BLaER1 (cell line): ENCODE results near the gene WNT9A.

Experiments used
- H3K27ac ChIP-seq: shearing (Covaris generic); formaldehyde crosslinking; 2 replicates; pipeline ENCODE4 v1.8.1; 2022
- H3K27me3 ChIP-seq: shearing (Covaris generic); formaldehyde crosslinking; 2 replicates; pipeline ENCODE4 v1.8.1; 2022
- H3K36me3 ChIP-seq: shearing (Covaris generic); formaldehyde crosslinking; 2 replicates; pipeline ENCODE4 v1.8.1; 2022
- H3K4me1 ChIP-seq: shearing (Covaris generic); formaldehyde crosslinking; 2 replicates; pipeline ENCODE4 v1.8.1; 2022
- H3K4me2 ChIP-seq: shearing (Covaris generic); formaldehyde crosslinking; 2 replicates; pipeline ENCODE4 v1.8.1; 2022
- H3K4me3 ChIP-seq: shearing (Covaris generic); formaldehyde crosslinking; 2 replicates; pipeline ENCODE4 v1.8.1; 2022
- H3K9ac ChIP-seq: shearing (Covaris generic); formaldehyde crosslinking; 2 replicates; pipeline ENCODE4 v1.8.1; 2022
- H3K9me3 ChIP-seq: shearing (Covaris generic); formaldehyde crosslinking; 2 replicates; pipeline ENCODE4 v1.8.1; 2022
- H4K20me1 ChIP-seq: shearing (Covaris generic); formaldehyde crosslinking; 2 replicates; pipeline ENCODE4 v1.8.1; 2022
- Cebpa-rat ChIP-seq: shearing (Covaris generic); IDR thresholded peaks from 2 replicates; pipeline ENCODE4 v1.8.1; 2022

WNT9A gene

GRCh38 chr1:227889863-227890405 is 57.8 kb downstream of the WNT9A start:
- H3K9ac ChIP-seq, result no peak overlapping the region
- H3K9me3 ChIP-seq, result no peaks in the 10 kb centered on the region
- H3K4me1 ChIP-seq, result peaks cover 6% of the 10 kb centered on the region; the same call in 1 of the 2 replicates
- H3K4me2 ChIP-seq, result no peak overlapping the region
- H3K36me3 ChIP-seq, result no peaks in the 10 kb centered on the region
- H3K4me3 ChIP-seq, result no peak overlapping the region
- TF ChIP-seq Cebpa-rat, result no peak
- H4K20me1 ChIP-seq, result no peaks in the 10 kb centered on the region
- no peak overlapping the region for H3K27ac ChIP-seq
- H3K27me3 ChIP-seq, result no peaks in the 10 kb centered on the region

DNA sequence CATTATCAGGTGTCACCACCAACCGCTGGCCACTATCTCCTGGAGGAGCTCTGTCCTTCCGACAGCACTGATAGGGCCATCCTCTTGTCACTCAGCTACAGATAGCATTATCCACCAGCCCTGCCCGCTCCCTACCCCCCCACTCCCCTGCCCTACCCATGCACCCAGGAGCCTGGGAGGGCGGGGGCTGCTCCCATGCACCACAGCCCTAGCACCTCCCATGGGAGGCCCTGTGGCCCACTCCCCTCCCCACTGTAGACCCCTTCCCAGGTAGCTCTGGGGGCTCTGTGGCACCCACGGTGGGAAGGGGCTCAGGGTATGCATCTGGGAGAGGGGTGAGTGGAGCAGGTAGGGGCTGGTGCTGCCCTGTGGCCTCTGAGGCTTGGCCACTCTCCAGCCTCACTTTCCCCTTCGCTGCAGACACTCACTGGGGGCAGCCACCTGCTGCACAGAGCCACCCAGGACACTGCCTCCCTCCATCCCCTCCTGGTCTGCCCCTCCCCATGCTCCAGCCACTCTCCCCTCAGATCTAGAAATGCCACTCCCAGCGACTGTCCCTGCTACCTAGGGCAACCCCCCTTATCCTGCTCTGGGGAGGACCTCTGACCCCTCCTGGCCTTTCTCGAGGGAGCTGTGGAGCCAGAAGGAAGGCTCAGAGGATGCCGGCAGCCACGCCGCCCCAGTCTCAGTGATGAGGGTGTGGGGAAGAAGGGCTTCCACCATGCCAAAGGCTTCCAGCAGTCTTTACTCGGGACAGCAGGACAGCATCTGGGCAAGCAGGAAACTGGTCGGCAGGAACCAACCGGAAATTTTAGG is 58.5 kb downstream of the WNT9A start:
- TF ChIP-seq Cebpa-rat, result no peak
- Histone ChIP-seq H3K27me3 (no peaks in the 10 kb centered on the region), H3K4me3 (no peak overlapping the region), H3K4me1 (peaks cover 6% of the 10 kb centered on the region; the same call in 1 of the 2 replicates), H3K4me2 (no peak overlapping the region), H3K36me3 (no peaks in the 10 kb centered on the region), H3K9ac (no peak overlapping the region), H3K27ac (no peak overlapping the region), H3K9me3 (no peaks in the 10 kb centered on the region), H4K20me1 (no peaks in the 10 kb centered on the region)

- Histone ChIP-seq H3K4me2 (no peak overlapping the region), H3K9ac (no peak overlapping the region), H3K27ac (no peak overlapping the region), H3K27me3 (no peaks in the 10 kb centered on the region), H3K4me3 (no peak overlapping the region), H4K20me1 (no peaks in the 10 kb centered on the region), H3K4me1 (peaks cover 6% of the 10 kb centered on the region; the same call in 1 of the 2 replicates), H3K36me3 (no peaks in the 10 kb centered on the region), H3K9me3 (no peaks in the 10 kb centered on the region)
- no peak for TF ChIP-seq Cebpa-rat
These were observed 59.2 kb downstream of the WNT9A start for GRCh38 chr1:227888404-227889046.

DNA sequence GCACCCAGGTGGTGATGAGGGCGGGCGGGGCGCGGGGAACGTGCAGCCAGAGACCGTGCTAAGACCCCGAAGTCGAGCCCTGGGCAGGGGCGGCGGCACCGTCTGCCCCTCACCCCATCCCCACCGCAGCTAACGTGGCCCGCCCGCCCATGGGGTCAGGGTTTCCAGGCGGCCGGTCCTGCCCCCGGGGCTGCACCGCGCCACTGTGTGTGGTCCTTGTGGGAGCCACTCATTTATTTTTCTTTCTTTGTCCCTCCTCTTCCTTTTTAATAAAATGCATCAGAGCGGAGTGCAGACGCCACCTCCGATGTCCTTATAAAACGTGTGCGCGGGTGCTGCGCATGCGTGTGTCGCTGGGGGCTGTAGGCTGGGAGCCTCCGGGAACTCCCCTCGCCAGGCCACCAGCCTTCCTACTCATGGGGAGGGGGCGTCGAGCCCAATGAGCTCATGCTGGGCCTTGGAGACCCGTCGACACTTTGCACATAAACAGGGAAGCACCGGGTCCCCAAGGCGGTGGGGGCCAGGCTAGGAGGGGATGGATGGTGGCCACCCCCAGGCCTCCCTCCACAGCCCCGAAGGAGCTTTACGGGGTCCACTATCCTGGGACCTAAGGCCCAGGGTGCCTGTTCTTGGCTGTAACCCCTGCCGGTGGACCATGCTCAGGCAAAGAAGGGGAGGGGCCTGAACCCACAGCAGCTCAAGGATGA is 59.9 kb downstream of the WNT9A start:
- no peak overlapping the region for H3K4me3 ChIP-seq
- no peak for TF ChIP-seq Cebpa-rat
- peak overlapping the region; percentile 70 for H3K4me2 ChIP-seq

DNA sequence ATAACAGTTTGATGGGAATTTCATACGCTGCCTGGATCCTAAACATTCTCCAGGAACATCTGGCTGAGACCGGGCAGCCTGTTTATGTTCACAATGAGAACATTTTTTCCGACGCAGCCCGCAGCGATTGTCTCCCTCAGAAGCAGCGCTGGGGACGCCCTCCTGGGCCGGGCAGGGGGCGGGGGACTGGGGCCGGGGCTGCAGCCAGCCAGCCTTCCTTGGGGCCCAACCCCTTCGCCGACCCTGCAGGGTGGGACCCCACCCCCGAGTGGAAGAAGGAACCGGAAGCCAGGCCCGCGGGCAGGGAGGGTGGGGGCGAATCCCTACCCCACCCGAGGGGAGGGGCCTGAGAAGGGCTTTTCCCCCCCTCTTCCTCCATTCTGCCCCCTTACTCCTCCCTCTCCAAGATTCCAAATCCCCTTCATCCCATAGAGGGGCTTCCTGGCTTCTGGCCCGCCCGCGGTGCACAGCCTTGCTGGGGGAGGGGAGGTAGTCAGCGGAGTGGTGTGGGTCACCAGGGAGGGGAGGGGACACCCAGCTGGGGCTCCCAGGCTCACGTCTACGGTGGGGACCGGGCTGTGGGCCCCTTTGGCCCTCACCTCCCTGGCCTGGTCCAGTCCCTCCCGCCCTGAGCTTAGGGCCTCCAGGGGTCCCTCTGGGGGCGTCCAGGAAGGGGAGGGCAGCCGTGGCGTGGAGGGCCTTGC is 60.6 kb downstream of the WNT9A start:
- no peaks in the 10 kb centered on the region for H3K36me3 ChIP-seq
- H3K4me1 ChIP-seq, result peaks cover 6% of the 10 kb centered on the region; the same call in 1 of the 2 replicates
- H3K9me3 ChIP-seq, result no peaks in the 10 kb centered on the region
- TF ChIP-seq Cebpa-rat, result no peak
- H3K27ac ChIP-seq, result peak overlapping the region; percentile 66
- no peaks in the 10 kb centered on the region for H4K20me1 ChIP-seq
- peak overlapping the region; percentile 19; the same call in 1 of the 2 replicates for H3K9ac ChIP-seq
- H3K4me3 ChIP-seq, result peak overlapping the region; percentile 41; the same call in 1 of the 2 replicates
- H3K4me2 ChIP-seq, result peak overlapping the region; percentile 70
- H3K27me3 ChIP-seq, result no peaks in the 10 kb centered on the region

More for the DNA sequence above, 59.9 kb downstream of the WNT9A start:
- no peak overlapping the region; the same call in 1 of the 2 replicates for H3K27ac ChIP-seq
- no peak overlapping the region for H3K9ac ChIP-seq
- H3K36me3 ChIP-seq, result no peaks in the 10 kb centered on the region
- no peaks in the 10 kb centered on the region for H3K27me3 ChIP-seq
- peaks cover 6% of the 10 kb centered on the region; the same call in 1 of the 2 replicates for H3K4me1 ChIP-seq
- H4K20me1 ChIP-seq, result no peaks in the 10 kb centered on the region
- H3K9me3 ChIP-seq, result no peaks in the 10 kb centered on the region

DNA sequence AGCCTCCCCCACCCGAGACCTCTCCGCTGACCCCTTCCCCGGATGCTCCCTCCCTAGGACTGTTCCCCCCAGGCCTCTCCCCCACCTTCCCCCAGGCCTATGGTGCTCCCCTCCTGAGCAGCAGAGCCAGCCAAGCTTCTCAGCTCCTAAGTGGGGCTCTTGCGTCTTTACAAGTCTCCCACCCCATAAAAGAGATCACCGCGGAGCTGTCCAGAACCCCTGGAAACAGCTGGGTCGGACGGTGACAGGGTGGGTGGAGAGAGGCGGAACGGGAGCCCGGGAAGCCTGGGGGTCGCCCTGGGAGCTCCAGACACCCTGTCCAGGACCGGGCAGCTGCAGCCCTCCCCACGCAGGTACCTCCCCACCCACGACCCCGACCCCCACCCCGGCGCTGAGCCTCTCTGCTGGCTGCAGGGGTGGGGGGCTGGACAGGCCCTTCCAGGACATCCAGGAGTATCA is 61.2 kb downstream of the WNT9A start:
- no peaks in the 10 kb centered on the region for H3K27me3 ChIP-seq
- peak overlapping the region; percentile 70 for H3K4me2 ChIP-seq
- no peaks in the 10 kb centered on the region for H3K36me3 ChIP-seq
- H3K9ac ChIP-seq, result 0 out of 2 replicates have a peak overlapping the region, but pooled peaks have one; percentile 19
- H3K9me3 ChIP-seq, result no peaks in the 10 kb centered on the region
- H3K4me3 ChIP-seq, result peak overlapping the region; percentile 41; the same call in 1 of the 2 replicates
- H3K27ac ChIP-seq, result no peak overlapping the region
- TF ChIP-seq Cebpa-rat, result no peak
- peaks cover 6% of the 10 kb centered on the region; the same call in 1 of the 2 replicates for H3K4me1 ChIP-seq
- H4K20me1 ChIP-seq, result no peaks in the 10 kb centered on the region

DNA sequence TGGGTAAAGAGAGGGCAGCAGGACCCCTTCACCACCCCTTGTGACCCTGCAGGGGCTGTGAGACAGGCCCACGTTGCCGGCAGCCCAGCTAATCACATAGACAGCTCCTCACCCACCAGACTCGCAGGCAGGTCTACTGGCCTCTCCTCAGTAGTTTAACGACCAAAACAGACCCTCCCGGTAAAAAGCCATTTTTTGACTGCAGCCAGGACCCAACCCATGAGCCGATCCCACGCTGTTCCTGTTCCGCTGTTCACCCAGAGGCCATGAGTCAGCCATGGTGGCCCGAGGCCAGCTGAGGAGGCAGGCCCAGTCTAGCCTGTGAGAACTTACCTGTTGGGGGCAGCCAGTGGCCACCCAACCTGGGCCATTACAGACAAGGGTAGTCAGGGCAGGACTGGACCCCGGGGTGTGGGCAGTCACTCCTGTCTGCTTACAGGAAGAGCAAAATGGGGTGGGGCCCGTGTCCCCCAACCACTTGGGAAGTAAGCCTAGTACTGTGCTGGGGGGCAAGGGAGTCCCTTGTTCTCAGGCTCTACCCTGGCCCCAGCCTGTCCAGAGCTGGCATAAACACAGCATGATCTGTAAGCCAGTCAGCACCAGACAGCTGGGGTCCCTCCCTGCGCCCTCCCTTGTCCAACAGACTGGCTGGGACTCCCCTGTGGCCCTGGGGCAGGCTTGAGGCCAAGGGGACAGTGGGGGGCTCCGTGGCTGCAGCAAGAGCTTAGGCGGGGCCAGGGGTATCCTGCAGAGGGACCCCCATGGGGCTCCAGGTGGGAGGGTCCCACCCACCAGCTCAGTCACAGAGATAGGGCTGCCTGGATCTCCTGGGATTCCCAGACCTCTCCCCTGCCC is 61.9 kb downstream of the WNT9A start:
- no peaks in the 10 kb centered on the region for H3K9me3 ChIP-seq
- no peaks in the 10 kb centered on the region for H3K27me3 ChIP-seq
- H3K4me2 ChIP-seq, result 0 out of 2 replicates have a peak overlapping the region, but pooled peaks have one; percentile 70
- H4K20me1 ChIP-seq, result no peaks in the 10 kb centered on the region
- TF ChIP-seq Cebpa-rat, result no peak
- H3K36me3 ChIP-seq, result no peaks in the 10 kb centered on the region
- peaks cover 6% of the 10 kb centered on the region; the same call in 1 of the 2 replicates for H3K4me1 ChIP-seq
- no peak overlapping the region for H3K4me3 ChIP-seq
- no peak overlapping the region for H3K27ac ChIP-seq
- H3K9ac ChIP-seq, result no peak overlapping the region

DNA sequence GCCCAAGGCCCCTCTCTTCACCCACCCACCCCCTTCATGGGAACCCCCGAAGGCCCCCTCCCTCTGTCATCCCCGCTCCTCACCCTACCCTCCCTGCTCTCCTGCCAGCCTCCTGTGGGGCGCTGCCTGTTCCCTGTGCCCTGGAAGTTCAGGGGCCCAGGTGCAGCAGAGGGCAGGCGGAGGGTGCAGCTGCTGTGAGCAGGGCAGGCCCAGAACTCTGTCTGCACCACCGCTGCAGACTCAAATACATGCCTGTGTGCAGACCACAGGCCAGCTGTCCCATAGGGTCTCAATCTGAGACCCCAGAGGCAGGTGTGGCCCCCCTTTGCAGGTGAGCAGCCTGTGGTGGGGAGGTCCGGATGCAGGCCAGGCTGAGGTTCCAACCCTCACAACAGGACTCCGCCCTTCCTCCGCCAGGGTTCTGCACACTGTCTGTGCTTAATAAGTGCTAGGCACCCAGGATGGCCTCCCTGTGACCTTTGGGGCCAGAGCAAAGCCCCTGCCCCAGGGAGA is 62.5 kb downstream of the WNT9A start:
- Histone ChIP-seq H3K4me2 (no peak overlapping the region), H3K27me3 (no peaks in the 10 kb centered on the region), H3K4me3 (no peak overlapping the region), H3K27ac (no peak overlapping the region), H3K9ac (no peak overlapping the region), H4K20me1 (no peaks in the 10 kb centered on the region), H3K9me3 (no peaks in the 10 kb centered on the region), H3K36me3 (no peaks in the 10 kb centered on the region), H3K4me1 (peaks cover 6% of the 10 kb centered on the region; the same call in 1 of the 2 replicates)
- no peak for TF ChIP-seq Cebpa-rat
